Measurements from ENCODE around the gene C11orf71.

C11orf71 gene

DNA sequence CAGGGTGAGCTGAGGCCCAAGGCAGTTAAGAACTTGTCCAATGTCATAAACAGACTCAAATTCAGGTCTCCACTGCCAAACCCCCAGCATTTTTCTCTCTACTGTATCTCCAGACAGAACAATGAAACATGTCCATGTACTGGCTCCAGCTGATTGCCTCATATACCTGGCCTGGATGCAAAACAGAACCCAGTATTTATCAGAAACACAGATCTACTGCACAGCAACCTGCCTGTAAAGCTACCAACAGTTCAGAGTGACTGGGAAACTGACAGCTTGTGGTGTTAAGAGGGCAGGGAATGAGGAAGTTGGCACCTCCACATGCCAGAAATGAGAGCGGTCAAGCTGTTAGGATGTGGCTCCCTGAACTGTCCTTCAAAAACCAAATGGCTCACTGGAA is 41.6 kb downstream of the C11orf71 start:
- no peak for DNase-seq

DNA sequence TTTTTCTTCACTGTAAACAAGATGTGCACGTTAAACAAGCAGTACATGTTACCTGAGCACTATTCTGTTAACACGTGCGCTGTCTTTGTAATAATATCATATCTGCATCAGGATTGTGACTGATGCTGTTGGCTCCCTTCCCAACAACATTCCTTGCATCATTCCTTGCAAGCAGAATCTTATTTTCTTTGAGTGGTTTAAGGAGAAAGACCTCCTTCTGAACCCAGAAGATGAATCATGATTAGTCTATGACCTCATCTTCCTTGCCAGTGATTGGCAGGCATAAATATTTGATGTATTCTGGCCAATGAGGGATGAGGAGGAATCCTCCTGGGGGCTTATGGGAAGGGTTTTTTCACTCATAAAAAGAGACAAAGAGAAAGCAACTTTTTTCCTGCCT is 46.2 kb downstream of the C11orf71 start:
- no peak for DNase-seq

DNA sequence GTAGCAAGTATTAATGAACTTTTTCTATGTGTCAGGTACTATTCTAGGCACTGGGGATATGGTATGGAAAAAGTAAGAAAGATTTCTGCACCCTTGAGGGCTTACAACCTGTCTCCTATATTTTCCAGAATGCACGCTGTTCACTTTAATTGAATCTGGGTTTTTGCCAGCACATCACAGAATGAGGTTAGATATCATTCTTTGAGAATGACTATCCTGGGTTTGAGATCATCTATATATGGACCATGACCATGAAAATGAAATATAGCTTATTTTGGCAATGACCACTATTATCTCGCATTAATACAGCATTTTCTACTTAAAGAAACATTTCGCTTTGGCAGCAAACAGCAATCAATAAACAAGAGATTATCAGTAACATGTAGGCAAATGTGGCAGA is 46.9 kb downstream of the C11orf71 start:
- no peak for DNase-seq

DNA sequence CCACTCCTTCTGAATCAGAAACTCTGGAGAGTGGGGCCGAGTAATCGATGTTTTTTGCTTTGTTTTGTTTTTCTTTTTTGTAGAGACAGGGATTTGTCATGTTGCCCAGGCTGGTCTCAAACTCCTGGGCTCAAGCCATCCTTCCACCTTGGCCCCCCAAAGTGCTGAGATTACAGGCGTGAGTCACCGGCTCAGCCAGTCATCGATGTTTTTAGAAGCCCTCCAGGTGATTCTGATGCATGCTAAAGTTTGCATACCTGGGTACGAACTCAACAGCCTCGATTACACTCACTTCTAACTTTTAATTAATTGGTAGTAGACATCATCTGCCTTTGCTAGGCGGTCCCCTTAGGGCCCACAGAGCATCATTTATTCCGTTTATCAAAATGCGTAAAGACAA is 50.3 kb downstream of the C11orf71 start:
- DNase-seq: no peak
